Uterus (tissue), 4 donors: ENCODE measurements around the gene GRIN3A. TPM values are rescaled to one million over a fixed set of nuclear protein-coding genes. Genes with fewer than 3 reads are reported as not detected.
"Not testable (repeated sequence)": the region's sequence is repeated elsewhere in the genome, so short reads cannot be mapped to it uniquely, and the experiment has no call there.

ENCODE experiments used
- DNase-seq, 2 donors: peaks; one replicate each; pipeline ENCODE4 v3.0.0-alpha.2; 2019 to 2020
- H3K27ac ChIP-seq, 2 donors: fragments of 200-600 bp; sonication (generic); 1 replicate in 1 of 2; 2 replicates in 1 of 2; pipeline ENCODE4 v1.5.1; 2016 to 2018
- H3K27me3 ChIP-seq, 2 donors: fragments of 200-600 bp; sonication (generic); one replicate each; pipeline ENCODE4 v1.5.1; 2018 to 2019; ENCODE audit warnings: control low read depth in 1 of 2
- H3K36me3 ChIP-seq, 2 donors: fragments of 200-600 bp; sonication (generic); one replicate each; pipeline ENCODE4 v1.5.1; 2019; ENCODE audit warnings: control low read depth in 1 of 2
- H3K4me1 ChIP-seq, 2 donors: fragments of 200-600 bp; sonication (generic); one replicate each; pipeline ENCODE4 v1.5.1; 2018 to 2019; ENCODE audit warnings: control low read depth in 1 of 2
- H3K4me3 ChIP-seq, 2 donors: fragments of 200-600 bp; sonication (generic); 1 replicate in 1 of 2; 2 replicates in 1 of 2; pipeline ENCODE4 v1.5.1; 2018 to 2019; ENCODE audit warnings: mild to moderate bottlenecking in 1 of 2
- H3K9me3 ChIP-seq, 2 donors: fragments of 200-600 bp; sonication (generic); one replicate each; pipeline ENCODE4 v1.5.1; 2019; ENCODE audit warnings: control low read depth in 1 of 2
- CTCF ChIP-seq, 4 experiments: fragments of 200-600 bp in 2 of 4; fragments of 450-650 bp in 2 of 4; sonication (generic) in 2 of 4; IDR thresholded peaks; one replicate each; pipeline ENCODE4 v1.5.1; 2016 to 2019; ENCODE audit warnings: antibody characterized with exemption in 4 of 4, mild to moderate bottlenecking in 2 of 4, moderate library complexity in 1 of 4
- POLR2A ChIP-seq, 2 donors: fragments of 450-650 bp; IDR thresholded peaks; one replicate each; pipeline ENCODE4 v1.6.1; 2016; ENCODE audit warnings: antibody characterized with exemption in 2 of 2, mild to moderate bottlenecking in 1 of 2, moderate library complexity in 1 of 2
- intact Hi-C: fragments of 100-400 bp; cut with DNase I; formaldehyde crosslinking; loops from one replicate; pipeline ENCODE4 v1.15.1; 2023; ENCODE audit warnings: low total_unique reads
- total RNA-seq, 4 donors: library from RNA; depleted of rRNA in 3 of 4; stranded (reverse); fragments of >200 nt in 3 of 4; gene quantifications; one replicate each; pipeline versions ENCODE4 v1.1.0 to v1.2.4, GENCODE V29; 2014 to 2023
- donor health status: DM: yes; HTN: yes; CAD: no.

The GRIN3A gene
- total RNA-seq, 4 donors from 2014 or later = 5.9 TPM; not detected in 3

GRCh38 chr9:101593345-101593744, 145.1 kb downstream of the GRIN3A start:
- no peak for TF ChIP-seq CTCF (IDR thresholded peaks at IDR 0.05)
- no peak for TF ChIP-seq POLR2A (IDR thresholded peaks at IDR 0.05)
- intact Hi-C loops = no loop called here
- Histone ChIP-seq H3K27me3 (no peaks in the 10 kb centered on the region), H3K36me3 (no peaks in the 10 kb centered on the region), H3K9me3 (no peaks in the 10 kb centered on the region), H3K4me1 (no peaks in the 10 kb centered on the region), H3K4me3 (no peak overlapping the region), H3K27ac (no peak overlapping the region)
- DNase-seq = no peak

GRCh38 chr9:101592788-101593187, 145.7 kb downstream of the GRIN3A start:
- intact Hi-C loops = no loop called here
- Histone ChIP-seq H3K4me3 (no peak overlapping the region), H3K27ac (no peak overlapping the region), H3K36me3 (no peaks in the 10 kb centered on the region), H3K9me3 (no peaks in the 10 kb centered on the region), H3K27me3 (no peaks in the 10 kb centered on the region), H3K4me1 (no peaks in the 10 kb centered on the region)
- TF ChIP-seq POLR2A (IDR thresholded peaks at IDR 0.05) (no peak), CTCF (IDR thresholded peaks at IDR 0.05) (no peak)
- no peak for DNase-seq

GRCh38 chr9:101591787-101592446, 146.5 kb downstream of the GRIN3A start:
- no peaks in the 10 kb centered on the region for H3K27me3 ChIP-seq
- no peak overlapping the region for H3K27ac ChIP-seq
- no peaks in the 10 kb centered on the region for H3K9me3 ChIP-seq
- H3K4me3 ChIP-seq = no peak overlapping the region
- intact Hi-C loops = no loop called here
- TF ChIP-seq POLR2A (IDR thresholded peaks at IDR 0.05) = no peak
- TF ChIP-seq CTCF (IDR thresholded peaks at IDR 0.05) = no peak
- no peak for DNase-seq
- H3K36me3 ChIP-seq = no peaks in the 10 kb centered on the region
- no peaks in the 10 kb centered on the region for H3K4me1 ChIP-seq

- H3K4me3 ChIP-seq = no peak overlapping the region
- no peaks in the 10 kb centered on the region for H3K36me3 ChIP-seq
- TF ChIP-seq POLR2A (IDR thresholded peaks at IDR 0.05) (no peak), CTCF (IDR thresholded peaks at IDR 0.05) (no peak)
- no peaks in the 10 kb centered on the region for H3K27me3 ChIP-seq
- H3K4me1 ChIP-seq = no peaks in the 10 kb centered on the region
- no peak for DNase-seq
- H3K27ac ChIP-seq = no peak overlapping the region
- H3K9me3 ChIP-seq = no peaks in the 10 kb centered on the region
- intact Hi-C loops = no loop called here
Measured at GRCh38 chr9:101590901-101591300, 147.5 kb downstream of the GRIN3A start.

GRCh38 chr9:101590074-101590473, 148.4 kb downstream of the GRIN3A start:
- H3K36me3 ChIP-seq, DNase-seq, H3K27me3 ChIP-seq, intact Hi-C loops, H3K27ac ChIP-seq, H3K4me3 ChIP-seq, H3K9me3 ChIP-seq, H3K4me1 ChIP-seq: not testable (repeated sequence)
